Mesodermal cell (in vitro differentiated cells): ENCODE data around the gene NANOG.
A peak's percentile ranks its signal among the peaks of the same experiment; 100 is the strongest.
"Not testable (repeated sequence)": the region's sequence is repeated elsewhere in the genome, so short reads cannot be mapped to it uniquely, and the experiment has no call there.

Source experiments
- H3K27ac ChIP-seq: 2 replicates; pipeline ENCODE4 v1.7.0; 2013; ENCODE audit warnings: mild to moderate bottlenecking, low read depth, low read length, moderate library complexity; ENCODE audit not compliant: severe bottlenecking
- H3K36me3 ChIP-seq: 2 replicates; pipeline ENCODE4 v1.7.1; 2013; ENCODE audit warnings: mild to moderate bottlenecking, low read length, moderate library complexity; ENCODE audit not compliant: control insufficient read depth, insufficient read depth
- H3K4me1 ChIP-seq: one replicate; pipeline ENCODE4 v1.7.1; 2013; ENCODE audit warnings: mild to moderate bottlenecking, low read length; ENCODE audit not compliant: insufficient read depth, control insufficient read depth, poor library complexity, severe bottlenecking
- H3K4me3 ChIP-seq: 2 replicates; pipeline ENCODE4 v1.7.0; 2013; ENCODE audit warnings: low read length, control low read depth, mild to moderate bottlenecking; ENCODE audit not compliant: insufficient read depth, poor library complexity, severe bottlenecking; ENCODE audit errors: extremely low read depth
- H3K9me3 ChIP-seq: 2 replicates; pipeline ENCODE4 v1.7.1; 2013; ENCODE audit warnings: mild to moderate bottlenecking, low read length, moderate library complexity; ENCODE audit not compliant: control insufficient read depth
- WGBS, 2 experiments: methylation state at CpG; one replicate each; pipeline ENCODE4 v1.1.5; 2013; ENCODE audit warnings: missing lambda C conversion rate in 2 of 2; ENCODE audit not compliant: insufficient coverage in 2 of 2; 5-methylcytosine and 5-hydroxymethylcytosine counted together

Gene NANOG

DNA sequence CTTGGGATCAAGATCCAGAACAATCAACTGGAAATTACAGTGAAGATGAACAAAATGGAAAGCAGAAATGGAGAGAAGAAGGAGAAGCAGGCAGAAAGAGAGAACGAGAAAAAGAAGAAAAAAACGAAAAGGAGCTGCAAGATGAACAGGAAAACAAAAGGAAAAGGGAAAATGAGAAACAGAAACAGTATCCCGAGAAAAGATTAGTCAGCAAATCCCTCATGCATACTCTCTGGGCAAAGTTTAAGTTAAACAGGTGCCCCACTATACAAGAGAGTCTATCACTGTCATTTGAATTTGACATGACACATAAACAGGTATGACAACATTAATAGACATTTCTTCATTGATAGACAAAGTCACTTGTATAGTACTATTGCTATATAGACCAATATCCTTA lies 19.2 kb upstream of the NANOG start:
- H3K27ac ChIP-seq: no peak overlapping the region
- H3K9me3 ChIP-seq: no peaks in the 10 kb centered on the region
- no peaks in the 10 kb centered on the region for H3K4me1 ChIP-seq
- H3K36me3 ChIP-seq: no peaks in the 10 kb centered on the region
- WGBS, 2 experiments: 72 to 100% methylated on average over 1 to 2 of the region's 3 CpGs
- H3K4me3 ChIP-seq: no peak overlapping the region

- Histone ChIP-seq H3K36me3 (no peaks in the 10 kb centered on the region), H3K4me3 (no peak overlapping the region), H3K4me1 (no peaks in the 10 kb centered on the region), H3K27ac (no peak overlapping the region), H3K9me3 (no peaks in the 10 kb centered on the region)
- 38% methylated on average over 1 of the region's 3 CpGs; no CpG with 5 or more reads in 1 of the 2 experiments for WGBS, 2 experiments
Measured at GRCh38 chr12:7781274-7781673, 7.9 kb upstream of the NANOG start.

DNA sequence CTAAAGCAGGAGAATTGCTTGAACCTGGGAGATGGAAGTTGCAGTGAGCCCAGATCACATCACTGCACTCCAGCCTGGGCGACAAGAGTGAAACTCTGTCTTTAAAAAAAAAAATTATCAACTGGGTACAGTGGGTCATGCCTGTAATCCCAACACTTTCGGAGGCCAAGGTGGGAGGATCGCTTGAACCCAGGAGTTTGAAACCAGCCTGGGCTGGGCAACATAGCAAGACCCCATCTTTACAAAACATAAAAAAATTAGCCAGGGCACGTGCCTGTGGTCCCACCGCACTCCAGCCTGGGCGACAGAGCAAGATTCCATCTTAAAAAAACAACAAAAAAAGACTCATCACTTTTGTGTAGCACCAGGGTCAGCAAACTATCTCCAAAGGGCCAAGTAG lies 7.1 kb upstream of the NANOG start:
- Histone ChIP-seq H3K9me3 (no peaks in the 10 kb centered on the region), H3K4me3 (no peak overlapping the region)
- WGBS, 2 experiments: 96 to 100% methylated on average over 3 to 4 of the region's 6 CpGs

DNA sequence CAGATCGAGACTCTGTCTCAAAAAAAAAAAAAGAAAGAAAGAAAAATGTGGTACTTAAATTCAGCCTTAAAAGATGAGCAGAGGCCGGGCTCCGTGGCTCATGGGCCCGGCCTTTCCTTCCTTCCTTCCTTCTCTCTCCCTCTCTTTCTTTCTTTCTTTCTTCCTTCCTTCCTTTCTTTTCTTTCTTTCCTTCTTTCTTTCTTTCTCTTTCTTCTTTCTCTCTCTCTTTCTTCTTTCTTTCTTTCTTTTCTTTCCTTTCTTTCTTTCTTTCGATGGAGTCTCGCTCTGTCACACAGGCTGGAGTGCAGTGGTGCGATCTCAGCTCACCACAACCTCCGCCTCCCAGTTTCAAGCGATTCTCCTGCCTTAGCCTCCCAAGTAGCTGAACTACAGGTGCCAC lies 5.8 kb upstream of the NANOG start:
- H3K4me3 ChIP-seq, H3K36me3 ChIP-seq, H3K4me1 ChIP-seq, H3K9me3 ChIP-seq, H3K27ac ChIP-seq: not testable (repeated sequence)
- 76 to 83% methylated on average over 5 to 7 of the region's 9 CpGs for WGBS, 2 experiments

More for the DNA sequence above, 7.1 kb upstream of the NANOG start:
- Histone ChIP-seq H3K36me3 (no peaks in the 10 kb centered on the region), H3K27ac (no peak overlapping the region), H3K4me1 (no peaks in the 10 kb centered on the region)

GRCh38 chr12:7784701-7785100 lies 4.5 kb upstream of the NANOG start:
- Histone ChIP-seq H3K27ac (no peak overlapping the region), H3K4me3 (no peak overlapping the region), H3K4me1 (peaks cover 4% of the 10 kb centered on the region), H3K36me3 (no peaks in the 10 kb centered on the region), H3K9me3 (no peaks in the 10 kb centered on the region)
- no CpG with 5 or more reads among the region's 2 CpGs for WGBS, 2 experiments

DNA sequence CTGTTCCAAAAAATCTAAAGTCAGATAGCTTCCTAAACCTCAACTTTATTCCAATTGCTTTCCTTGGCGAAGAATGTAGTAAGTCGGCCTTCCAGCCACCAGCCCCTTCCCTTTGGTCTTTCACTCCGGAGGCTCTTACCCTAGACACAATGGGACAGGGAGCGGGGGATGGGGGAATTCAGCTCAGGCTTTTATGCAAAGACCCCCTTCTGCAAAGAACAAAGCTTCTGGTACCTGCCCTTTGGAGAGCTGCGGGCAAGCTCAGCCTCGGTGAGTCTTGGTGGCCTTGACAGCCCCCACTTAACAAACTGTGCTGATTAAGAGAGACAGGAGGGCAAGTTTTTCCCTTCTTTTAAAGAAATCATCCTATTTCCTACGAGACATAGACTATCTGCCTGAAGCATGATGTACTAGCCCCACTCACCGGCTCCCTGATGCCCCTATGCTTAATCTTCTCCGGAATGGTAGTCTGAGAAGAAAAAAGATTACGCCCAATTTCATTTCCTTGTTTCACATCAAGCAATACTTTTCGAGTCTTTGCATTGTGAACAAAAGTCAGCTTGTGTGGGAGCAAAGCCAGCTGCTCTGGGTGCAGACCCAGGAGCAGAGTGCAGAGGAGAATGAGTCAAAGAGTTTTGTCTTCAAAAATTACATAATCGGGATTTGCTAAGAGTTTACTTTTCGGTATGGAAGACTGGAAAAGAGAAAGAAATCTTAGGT lies 1.5 kb upstream of the NANOG start:
- Histone ChIP-seq H3K4me1 (peaks cover 4% of the 10 kb centered on the region), H3K36me3 (no peaks in the 10 kb centered on the region), H3K9me3 (no peaks in the 10 kb centered on the region), H3K4me3 (no peak overlapping the region), H3K27ac (no peak overlapping the region)
- WGBS, 2 experiments: 20 to 47% methylated on average over 4 to 5 of the region's 13 CpGs

- no CpG with 5 or more reads among the region's 4 CpGs for WGBS, 2 experiments
- Histone ChIP-seq H3K9me3 (no peaks in the 10 kb centered on the region), H3K4me1 (peaks cover 4% of the 10 kb centered on the region), H3K36me3 (no peaks in the 10 kb centered on the region), H3K27ac (no peak overlapping the region), H3K4me3 (no peak overlapping the region)
Measured at GRCh38 chr12:7788294-7788660, 925 bp upstream of the NANOG start.

DNA sequence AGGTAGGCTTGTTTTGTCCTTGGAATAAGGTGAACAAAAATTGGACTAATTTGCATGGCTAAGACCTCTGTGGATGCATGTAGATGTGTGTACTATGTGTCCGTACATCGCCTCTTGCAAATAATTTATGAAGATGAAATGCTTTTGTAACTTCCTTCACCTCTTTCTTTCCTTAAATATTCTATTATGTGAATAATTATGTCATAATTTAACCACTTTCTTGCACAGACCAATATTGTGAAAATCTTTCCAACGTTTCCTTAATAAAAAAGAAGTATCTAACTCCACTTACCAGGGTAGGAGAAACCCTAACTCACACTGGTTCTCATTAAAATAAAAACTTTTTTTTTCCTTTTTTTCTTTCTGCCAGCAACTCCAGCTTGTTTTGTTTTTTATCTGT lies 4.0 kb downstream of the NANOG start:
- 83 to 100% methylated on average over 1 of the region's 3 CpGs for WGBS, 2 experiments
- Histone ChIP-seq H3K27ac (no peak overlapping the region), H3K9me3 (no peaks in the 10 kb centered on the region), H3K4me1 (peaks cover 4% of the 10 kb centered on the region), H3K36me3 (no peaks in the 10 kb centered on the region), H3K4me3 (no peak overlapping the region)

DNA sequence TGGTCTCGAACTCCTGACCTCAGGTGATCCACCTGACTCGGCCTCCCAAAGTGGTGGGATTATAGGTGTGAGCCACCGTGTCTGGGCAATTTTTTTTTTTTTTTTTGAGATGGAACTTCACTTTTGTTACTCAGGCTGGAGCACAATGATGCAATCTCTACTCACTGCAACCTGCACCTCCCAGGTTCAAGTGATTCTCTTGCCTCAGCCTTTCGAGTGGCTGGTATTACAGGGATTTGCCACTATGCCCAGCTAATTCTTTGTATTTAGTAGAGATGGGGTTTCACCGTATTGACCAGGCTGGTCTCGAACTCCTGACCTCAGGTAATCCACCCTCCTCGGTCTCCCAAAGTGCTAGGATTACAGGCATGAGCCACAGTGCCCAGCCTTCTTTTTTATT lies 8.1 kb downstream of the NANOG start:
- H3K4me3 ChIP-seq, H3K27ac ChIP-seq, H3K36me3 ChIP-seq, H3K9me3 ChIP-seq, H3K4me1 ChIP-seq: not testable (repeated sequence)
- 90 to 96% methylated on average over 3 to 4 of the region's 7 CpGs for WGBS, 2 experiments

- no peak overlapping the region for H3K4me3 ChIP-seq
- peak overlapping the region; percentile 3 for H3K27ac ChIP-seq
- 77 to 78% methylated on average over 7 to 8 of the region's 12 CpGs for WGBS, 2 experiments
- peaks cover 4% of the 10 kb centered on the region for H3K4me1 ChIP-seq
- H3K36me3 ChIP-seq: no peaks in the 10 kb centered on the region
- H3K9me3 ChIP-seq: no peaks in the 10 kb centered on the region
Measured at GRCh38 chr12:7797698-7798398, 8.6 kb downstream of the NANOG start.

- H3K9me3 ChIP-seq, H3K4me1 ChIP-seq, H3K4me3 ChIP-seq, H3K27ac ChIP-seq, H3K36me3 ChIP-seq: not testable (repeated sequence)
- no CpG with 5 or more reads among the region's 4 CpGs for WGBS, 2 experiments
Measured at GRCh38 chr12:7798750-7799308, 9.6 kb downstream of the NANOG start.
